Cardiac muscle cell (in vitro differentiated cells and primary cell): ENCODE data around the gene ETDC. TPM values are rescaled to one million over a fixed set of nuclear protein-coding genes. Genes with fewer than 3 reads are reported as not detected.
A peak's percentile ranks its signal among the peaks of the same experiment; 100 is the strongest.

ENCODE experiments used
- DNase-seq, 2 donors: peaks; one replicate each; pipeline versions ENCODE4 v3.0.0 to v3.0.0-alpha.2; 2010 to 2017; ENCODE audit warnings: low read depth in 1 of 2, low spot score in 1 of 2
- H3K27ac ChIP-seq: fragments of 200-600 bp; sonication (generic); 2 replicates; pipeline ENCODE4 v1.5.1; 2016
- H3K27me3 ChIP-seq: fragments of 200-600 bp; sonication (generic); 2 replicates; pipeline ENCODE4 v1.6.0; 2016; ENCODE audit warnings: control low read depth
- H3K36me3 ChIP-seq: fragments of 200-600 bp; sonication (generic); 2 replicates; pipeline ENCODE4 v1.5.1; 2016; ENCODE audit warnings: control low read depth
- H3K4me1 ChIP-seq: fragments of 200-600 bp; sonication (generic); 2 replicates; pipeline ENCODE4 v1.8.1; 2017; ENCODE audit warnings: low read depth, mild to moderate bottlenecking, mixed run types
- H3K4me3 ChIP-seq: fragments of 200-600 bp; sonication (generic); 2 replicates; pipeline ENCODE4 v1.5.1; 2016; ENCODE audit warnings: mild to moderate bottlenecking
- H3K9me3 ChIP-seq: fragments of 200-600 bp; sonication (generic); 2 replicates; pipeline ENCODE4 v1.5.1; 2017; ENCODE audit warnings: low read depth, mild to moderate bottlenecking, control low read depth
- polyA plus RNA-seq: library from polyadenylated mRNA; unstranded; fragments of >200 nt; fragmentation: Nextera tagmentation; extraction: Ambion mirVana; gene quantifications from 2 replicates; pipeline ENCODE4 v1.2.1, GENCODE V29; 2016
- total RNA-seq: library from RNA; depleted of rRNA; stranded (reverse); fragments of >200 nt; gene quantifications from 2 replicates; pipeline ENCODE4 v1.2.3, GENCODE V29; 2016
- TF ChIP-seq, protein P1 (sequence below): IDR thresholded peaks from 2 replicates; pipeline ENCODE4 v1.5.1; 2012; ENCODE audit warnings: low read depth, mild to moderate bottlenecking, low read length

ETDC gene
- total and polyA plus RNA-seq, 2 experiments from 2014 or later = not detected

DNA sequence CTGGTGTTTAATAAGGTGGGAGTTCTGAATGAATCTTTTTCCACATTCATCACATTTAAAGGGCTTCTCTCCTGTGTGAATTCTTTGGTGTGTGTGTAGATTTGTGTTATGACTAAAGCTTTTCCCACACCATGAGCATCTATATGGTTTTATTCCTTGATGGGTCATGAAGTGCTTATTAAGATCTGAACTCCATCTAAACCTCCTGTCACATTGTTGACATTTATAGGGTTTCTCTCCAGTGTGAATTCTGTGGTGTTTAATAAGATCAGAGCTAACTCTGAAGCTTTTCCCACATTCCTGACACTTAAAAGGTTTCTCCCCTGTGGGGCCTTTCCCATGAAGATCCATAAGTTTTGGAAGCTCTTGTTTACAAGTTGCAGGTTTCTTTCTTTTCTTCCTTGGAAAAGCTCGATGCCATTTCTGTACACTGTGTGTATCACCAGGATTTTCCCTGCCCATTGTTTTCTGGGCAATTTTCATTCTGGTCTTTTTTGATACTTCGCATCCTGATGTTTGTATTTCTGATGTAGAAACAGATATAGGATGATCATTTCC lies 21.9 kb upstream of the ETDC start:
- no peaks in the 10 kb centered on the region for H3K27me3 ChIP-seq
- peaks cover 3% of the 10 kb centered on the region for H3K9me3 ChIP-seq
- no peak for DNase-seq
- TF ChIP-seq, protein P1, sequence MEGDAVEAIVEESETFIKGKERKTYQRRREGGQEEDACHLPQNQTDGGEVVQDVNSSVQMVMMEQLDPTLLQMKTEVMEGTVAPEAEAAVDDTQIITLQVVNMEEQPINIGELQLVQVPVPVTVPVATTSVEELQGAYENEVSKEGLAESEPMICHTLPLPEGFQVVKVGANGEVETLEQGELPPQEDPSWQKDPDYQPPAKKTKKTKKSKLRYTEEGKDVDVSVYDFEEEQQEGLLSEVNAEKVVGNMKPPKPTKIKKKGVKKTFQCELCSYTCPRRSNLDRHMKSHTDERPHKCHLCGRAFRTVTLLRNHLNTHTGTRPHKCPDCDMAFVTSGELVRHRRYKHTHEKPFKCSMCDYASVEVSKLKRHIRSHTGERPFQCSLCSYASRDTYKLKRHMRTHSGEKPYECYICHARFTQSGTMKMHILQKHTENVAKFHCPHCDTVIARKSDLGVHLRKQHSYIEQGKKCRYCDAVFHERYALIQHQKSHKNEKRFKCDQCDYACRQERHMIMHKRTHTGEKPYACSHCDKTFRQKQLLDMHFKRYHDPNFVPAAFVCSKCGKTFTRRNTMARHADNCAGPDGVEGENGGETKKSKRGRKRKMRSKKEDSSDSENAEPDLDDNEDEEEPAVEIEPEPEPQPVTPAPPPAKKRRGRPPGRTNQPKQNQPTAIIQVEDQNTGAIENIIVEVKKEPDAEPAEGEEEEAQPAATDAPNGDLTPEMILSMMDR = no peak
- no peak overlapping the region for H3K4me3 ChIP-seq
- H3K4me1 ChIP-seq = no peaks in the 10 kb centered on the region
- no peak overlapping the region for H3K27ac ChIP-seq
- H3K36me3 ChIP-seq = no peaks in the 10 kb centered on the region

- H3K27me3 ChIP-seq = no peaks in the 10 kb centered on the region
- no peaks in the 10 kb centered on the region for H3K9me3 ChIP-seq
- no peaks in the 10 kb centered on the region for H3K36me3 ChIP-seq
- peak; percentile 55 for DNase-seq
- TF ChIP-seq, protein P1 = peak; percentile 43
- H3K4me3 ChIP-seq = peak overlapping the region; percentile 29
- H3K4me1 ChIP-seq = no peaks in the 10 kb centered on the region
- H3K27ac ChIP-seq = no peak overlapping the region
These were observed 13.9 kb upstream of the ETDC start for GRCh38 chrX:135295238-135295943.

DNA sequence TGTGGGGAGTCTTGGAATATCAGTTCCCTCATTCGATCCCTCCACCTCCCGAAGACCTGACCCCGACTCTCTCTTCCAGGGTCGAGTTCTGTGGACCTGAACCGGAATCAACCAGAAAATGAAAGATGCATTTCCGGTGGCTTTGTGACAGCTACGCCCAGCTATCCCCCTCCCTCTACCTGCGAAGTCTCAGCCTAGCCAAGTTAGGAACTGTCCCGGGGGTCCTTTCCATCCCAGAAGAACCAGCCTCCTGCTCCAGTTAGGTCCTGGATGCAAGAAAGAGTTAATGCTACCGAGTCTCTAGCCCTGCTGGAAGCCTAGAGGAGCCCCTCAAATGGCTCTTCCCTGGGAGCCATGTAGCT lies 13.4 kb upstream of the ETDC start:
- Histone ChIP-seq H3K4me3 (peak overlapping the region; percentile 29), H3K9me3 (no peaks in the 10 kb centered on the region), H3K27me3 (no peaks in the 10 kb centered on the region), H3K27ac (no peak overlapping the region), H3K36me3 (no peaks in the 10 kb centered on the region), H3K4me1 (no peaks in the 10 kb centered on the region)
- no peak for DNase-seq
- TF ChIP-seq, protein P1 = no peak

DNA sequence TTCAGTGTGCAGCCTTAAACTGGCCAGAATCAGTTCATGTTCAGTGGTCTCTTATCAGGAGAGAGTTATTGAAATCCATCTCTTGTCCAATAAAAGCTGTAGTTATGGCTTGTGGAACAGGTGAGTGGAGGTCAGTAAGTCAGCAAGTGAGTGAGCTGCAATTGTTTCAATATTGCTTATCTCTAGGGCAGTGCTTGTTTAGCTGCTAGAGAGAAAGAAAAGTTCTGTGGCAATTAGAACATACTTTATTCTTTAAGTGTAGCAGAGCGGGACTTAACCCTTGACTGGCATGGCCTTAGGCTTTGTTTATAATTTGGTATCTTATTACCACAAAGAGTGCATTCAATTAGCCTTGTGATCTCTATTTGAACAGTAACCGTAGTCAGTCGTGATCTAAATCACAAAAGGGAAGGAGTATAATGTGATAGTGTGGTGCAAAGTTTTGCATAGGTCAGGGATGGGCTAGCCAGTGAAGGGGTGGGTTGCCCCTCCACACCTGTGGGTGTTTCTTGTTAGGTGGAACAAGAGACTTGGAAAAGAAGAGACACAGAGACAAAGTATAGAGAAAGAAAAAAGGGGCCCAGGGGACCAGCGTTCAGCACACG lies 6.9 kb upstream of the ETDC start:
- Histone ChIP-seq H3K27ac (no peak overlapping the region), H3K9me3 (no peaks in the 10 kb centered on the region), H3K4me3 (no peak overlapping the region), H3K4me1 (no peaks in the 10 kb centered on the region), H3K36me3 (no peaks in the 10 kb centered on the region), H3K27me3 (no peaks in the 10 kb centered on the region)
- no peak for DNase-seq
- TF ChIP-seq, protein P1 = no peak

GRCh38 chrX:135304741-135305140 lies 4.5 kb upstream of the ETDC start:
- TF ChIP-seq, protein P1 = no peak
- no peaks in the 10 kb centered on the region for H3K4me1 ChIP-seq
- no peaks in the 10 kb centered on the region for H3K9me3 ChIP-seq
- H3K27ac ChIP-seq = no peak overlapping the region
- no peaks in the 10 kb centered on the region for H3K36me3 ChIP-seq
- no peak for DNase-seq
- H3K27me3 ChIP-seq = no peaks in the 10 kb centered on the region
- H3K4me3 ChIP-seq = no peak overlapping the region
